ENCODE data around the gene FRAS1. TPM values are rescaled to one million over a fixed set of nuclear protein-coding genes. Genes with fewer than 3 reads are reported as not detected.
"Not testable (repeated sequence)": the region's sequence is repeated elsewhere in the genome, so short reads cannot be mapped to it uniquely, and the experiment has no call there.

FRAS1 gene
- total and polyA plus RNA-seq, 2 donors (not counting 1 experiment from before 2014, with no cell fraction given), result 0.30 to 0.66 TPM

DNA sequence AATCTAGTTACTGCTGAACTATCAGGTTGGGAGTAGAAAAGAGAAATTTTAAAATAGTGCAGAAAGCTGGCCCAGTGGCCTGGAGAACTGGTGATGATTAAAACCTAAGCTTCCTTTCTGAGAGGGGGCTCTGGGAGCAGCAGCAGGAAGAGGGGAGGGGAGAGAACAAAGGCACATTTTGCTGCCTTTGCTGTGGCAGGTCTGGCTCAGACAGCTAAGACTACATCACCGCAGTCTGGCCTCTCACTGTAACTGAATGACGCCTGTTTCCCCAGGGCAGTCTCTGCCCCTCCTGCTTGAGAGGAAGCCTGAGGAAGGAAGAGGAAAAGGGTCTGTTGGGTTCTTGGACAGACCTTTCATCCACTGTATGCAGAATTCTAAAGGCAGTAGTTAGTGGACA, 148.5 kb downstream of the FRAS1 start:
- Histone ChIP-seq H3K4me1 (ENCODE audit: control insufficient read depth, extremely low read depth, insufficient read depth, low read length) (no peaks in the 10 kb centered on the region), H3K27ac (ENCODE audit: insufficient read depth, low read length) (no peak overlapping the region), H3K36me3 (ENCODE audit: control insufficient read depth, insufficient read depth, low read length) (no peaks in the 10 kb centered on the region), H3K4me3 (replicated peaks in 1 of 4; ENCODE audit: control extremely low read depth in 1 of 4, insufficient read depth in 1 of 4, low read depth in 3 of 4, low read length in 4 of 4) (no peak overlapping the region), H2AFZ (ENCODE audit: low read length) (no peak overlapping the region), H3K9ac (ENCODE audit: insufficient read depth, low read length) (no peak overlapping the region), H3K79me2 (ENCODE audit: control insufficient read depth, insufficient read depth, low read length) (no peaks in the 10 kb centered on the region), H4K20me1 (ENCODE audit: control insufficient read depth, extremely low read depth, insufficient read depth, low read length) (no peaks in the 10 kb centered on the region), H3K4me2 (ENCODE audit: extremely low read depth, insufficient read depth, low read length) (no peak overlapping the region), H3K27me3 (ENCODE audit: control insufficient read depth, insufficient read depth, low read length) (no peaks in the 10 kb centered on the region), H3K9me3 (ENCODE audit: control insufficient read depth, insufficient read depth, low read depth, low read length) (no peaks in the 10 kb centered on the region)
- TF ChIP-seq, protein P1, sequence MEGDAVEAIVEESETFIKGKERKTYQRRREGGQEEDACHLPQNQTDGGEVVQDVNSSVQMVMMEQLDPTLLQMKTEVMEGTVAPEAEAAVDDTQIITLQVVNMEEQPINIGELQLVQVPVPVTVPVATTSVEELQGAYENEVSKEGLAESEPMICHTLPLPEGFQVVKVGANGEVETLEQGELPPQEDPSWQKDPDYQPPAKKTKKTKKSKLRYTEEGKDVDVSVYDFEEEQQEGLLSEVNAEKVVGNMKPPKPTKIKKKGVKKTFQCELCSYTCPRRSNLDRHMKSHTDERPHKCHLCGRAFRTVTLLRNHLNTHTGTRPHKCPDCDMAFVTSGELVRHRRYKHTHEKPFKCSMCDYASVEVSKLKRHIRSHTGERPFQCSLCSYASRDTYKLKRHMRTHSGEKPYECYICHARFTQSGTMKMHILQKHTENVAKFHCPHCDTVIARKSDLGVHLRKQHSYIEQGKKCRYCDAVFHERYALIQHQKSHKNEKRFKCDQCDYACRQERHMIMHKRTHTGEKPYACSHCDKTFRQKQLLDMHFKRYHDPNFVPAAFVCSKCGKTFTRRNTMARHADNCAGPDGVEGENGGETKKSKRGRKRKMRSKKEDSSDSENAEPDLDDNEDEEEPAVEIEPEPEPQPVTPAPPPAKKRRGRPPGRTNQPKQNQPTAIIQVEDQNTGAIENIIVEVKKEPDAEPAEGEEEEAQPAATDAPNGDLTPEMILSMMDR (conservative IDR thresholded peaks at IDR 0.05 in 1 of 2, IDR thresholded peaks at IDR 0.05 in 1 of 2; ENCODE audit: low read depth in 1 of 2, low read length in 2 of 2), result no peak
- no peak for TF ChIP-seq EZH2 (IDR thresholded peaks at IDR 0.05; ENCODE audit: low read length, missing control alignments)
- DNase-seq (ENCODE audit: low read depth in 2 of 2), result no peak

DNA sequence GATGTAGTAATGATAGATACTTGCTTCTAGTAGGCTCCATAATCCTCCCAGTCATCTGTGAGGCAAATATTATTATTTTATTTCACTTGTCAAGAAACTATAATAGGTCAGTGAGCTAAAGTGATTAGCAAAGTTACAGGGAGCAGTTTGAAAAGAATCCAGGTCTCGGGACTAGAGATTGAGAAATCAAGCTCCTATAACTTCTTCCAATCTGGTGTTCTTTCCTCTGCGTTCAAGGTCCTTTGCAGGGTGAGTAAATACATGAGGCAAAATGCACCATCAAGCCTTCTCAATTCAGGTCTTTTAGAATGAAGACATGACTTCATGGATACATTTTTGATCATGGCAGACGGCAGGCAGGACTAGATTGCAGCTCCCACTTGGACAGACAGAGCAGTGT, 150.4 kb downstream of the FRAS1 start:
- no peak for DNase-seq (ENCODE audit: low read depth in 2 of 2)
- H3K27me3 ChIP-seq (ENCODE audit: control insufficient read depth, insufficient read depth, low read length), result no peaks in the 10 kb centered on the region
- no peaks in the 10 kb centered on the region for H3K9me3 ChIP-seq (ENCODE audit: control insufficient read depth, insufficient read depth, low read depth, low read length)
- H3K4me3 ChIP-seq (replicated peaks in 1 of 4; ENCODE audit: control extremely low read depth in 1 of 4, insufficient read depth in 1 of 4, low read depth in 3 of 4, low read length in 4 of 4), result no peak overlapping the region
- H3K79me2 ChIP-seq (ENCODE audit: control insufficient read depth, insufficient read depth, low read length), result no peaks in the 10 kb centered on the region
- no peak overlapping the region for H3K27ac ChIP-seq (ENCODE audit: insufficient read depth, low read length)
- H3K9ac ChIP-seq (ENCODE audit: insufficient read depth, low read length), result no peak overlapping the region
- no peaks in the 10 kb centered on the region for H3K4me1 ChIP-seq (ENCODE audit: control insufficient read depth, extremely low read depth, insufficient read depth, low read length)
- H3K36me3 ChIP-seq (ENCODE audit: control insufficient read depth, insufficient read depth, low read length), result no peaks in the 10 kb centered on the region
- no peak overlapping the region for H2AFZ ChIP-seq (ENCODE audit: low read length)
- no peak for TF ChIP-seq EZH2 (IDR thresholded peaks at IDR 0.05; ENCODE audit: low read length, missing control alignments)
- TF ChIP-seq, protein P1 (conservative IDR thresholded peaks at IDR 0.05 in 1 of 2, IDR thresholded peaks at IDR 0.05 in 1 of 2; ENCODE audit: low read depth in 1 of 2, low read length in 2 of 2), result no peak
- H4K20me1 ChIP-seq (ENCODE audit: control insufficient read depth, extremely low read depth, insufficient read depth, low read length), result no peaks in the 10 kb centered on the region
- no peak overlapping the region for H3K4me2 ChIP-seq (ENCODE audit: extremely low read depth, insufficient read depth, low read length)

DNA sequence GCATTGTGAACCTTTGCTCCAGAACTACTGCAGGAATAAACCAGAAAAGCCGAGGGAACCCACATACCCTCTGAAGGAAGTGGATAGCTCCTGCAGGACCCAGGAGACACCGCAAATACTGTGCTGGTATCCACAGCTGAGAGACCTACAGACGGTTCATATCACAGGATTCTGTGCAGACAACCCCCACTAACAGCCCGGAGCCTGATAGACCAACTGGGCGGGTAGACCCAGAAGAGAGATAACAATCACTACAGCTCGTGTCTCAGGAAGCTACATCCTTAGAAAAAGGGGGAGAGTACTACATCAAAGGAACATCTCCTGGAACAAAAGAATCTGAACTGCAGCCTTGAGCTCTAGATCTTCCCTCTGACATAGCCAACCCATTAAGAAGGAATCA, 150.8 kb downstream of the FRAS1 start:
- no peaks in the 10 kb centered on the region for H3K9me3 ChIP-seq (ENCODE audit: control insufficient read depth, insufficient read depth, low read depth, low read length)
- H3K36me3 ChIP-seq (ENCODE audit: control insufficient read depth, insufficient read depth, low read length), result no peaks in the 10 kb centered on the region
- no peaks in the 10 kb centered on the region for H3K79me2 ChIP-seq (ENCODE audit: control insufficient read depth, insufficient read depth, low read length)
- no peak for DNase-seq (ENCODE audit: low read depth in 2 of 2)
- no peak overlapping the region for H3K4me2 ChIP-seq (ENCODE audit: extremely low read depth, insufficient read depth, low read length)
- H3K4me3 ChIP-seq (replicated peaks in 1 of 4; ENCODE audit: control extremely low read depth in 1 of 4, insufficient read depth in 1 of 4, low read depth in 3 of 4, low read length in 4 of 4), result no peak overlapping the region
- H2AFZ ChIP-seq (ENCODE audit: low read length), result no peak overlapping the region
- H3K9ac ChIP-seq (ENCODE audit: insufficient read depth, low read length), result no peak overlapping the region
- TF ChIP-seq, protein P1 (conservative IDR thresholded peaks at IDR 0.05 in 1 of 2, IDR thresholded peaks at IDR 0.05 in 1 of 2; ENCODE audit: low read depth in 1 of 2, low read length in 2 of 2), result no peak
- TF ChIP-seq EZH2 (IDR thresholded peaks at IDR 0.05; ENCODE audit: low read length, missing control alignments), result no peak
- H3K27me3 ChIP-seq (ENCODE audit: control insufficient read depth, insufficient read depth, low read length), result no peaks in the 10 kb centered on the region
- no peak overlapping the region for H3K27ac ChIP-seq (ENCODE audit: insufficient read depth, low read length)
- no peaks in the 10 kb centered on the region for H4K20me1 ChIP-seq (ENCODE audit: control insufficient read depth, extremely low read depth, insufficient read depth, low read length)
- H3K4me1 ChIP-seq (ENCODE audit: control insufficient read depth, extremely low read depth, insufficient read depth, low read length), result no peaks in the 10 kb centered on the region

- not testable (repeated sequence) for H3K4me3 ChIP-seq (replicated peaks in 1 of 4; ENCODE audit: control extremely low read depth in 1 of 4, insufficient read depth in 1 of 4, low read depth in 3 of 4, low read length in 4 of 4); H3K79me2 ChIP-seq (ENCODE audit: control insufficient read depth, insufficient read depth, low read length); H3K4me1 ChIP-seq (ENCODE audit: control insufficient read depth, extremely low read depth, insufficient read depth, low read length); H3K9ac ChIP-seq (ENCODE audit: insufficient read depth, low read length); H3K36me3 ChIP-seq (ENCODE audit: control insufficient read depth, insufficient read depth, low read length); H3K27ac ChIP-seq (ENCODE audit: insufficient read depth, low read length); DNase-seq (ENCODE audit: low read depth in 2 of 2); H4K20me1 ChIP-seq (ENCODE audit: control insufficient read depth, extremely low read depth, insufficient read depth, low read length); H3K27me3 ChIP-seq (ENCODE audit: control insufficient read depth, insufficient read depth, low read length); H3K4me2 ChIP-seq (ENCODE audit: extremely low read depth, insufficient read depth, low read length); H3K9me3 ChIP-seq (ENCODE audit: control insufficient read depth, insufficient read depth, low read depth, low read length); H2AFZ ChIP-seq (ENCODE audit: low read length)
These were observed 151.8 kb downstream of the FRAS1 start for GRCh38 chr4:78208896-78209295.

Data from fibroblast of lung (primary cell).